CD4-positive, alpha-beta T cell treated with Interleukin-17A for 4 hours (primary cell): ENCODE results near the gene HARS2.
"Not testable (repeated sequence)": the region's sequence is repeated elsewhere in the genome, so short reads cannot be mapped to it uniquely, and the experiment has no call there.

Source experiments
- DNase-seq: peaks from one replicate; pipeline ENCODE4 v3.0.0-alpha.2; 2020; ENCODE audit warnings: mixed read lengths

Gene HARS2

GRCh38 chr5:140690941-140691924 is at the start of gene HARS2, which contains the start of gene HARS1:
HARS2 (plus strand) TSS chr5:140691455; CDS start chr5:140691649, 194 bp downstream.
HARS1 (minus strand) TSS chr5:140691370; CDS start chr5:140691304, 66 bp downstream.
- DNase-seq = peak; percentile 86

- no peak for DNase-seq
Measured at GRCh38 chr5:140641716-140642115, 49.5 kb upstream of the HARS2 start.

GRCh38 chr5:140642718-140643117 is 48.5 kb upstream of the HARS2 start:
- DNase-seq = no peak

GRCh38 chr5:140647042-140647419 is 44.2 kb upstream of the HARS2 start:
- no peak for DNase-seq

- DNase-seq = no peak
Measured at GRCh38 chr5:140658870-140659269, 32.4 kb upstream of the HARS2 start.

- DNase-seq = not testable (repeated sequence)
Measured at GRCh38 chr5:140660371-140660770, 30.9 kb upstream of the HARS2 start.

- DNase-seq = no peak
Measured at GRCh38 chr5:140664030-140664358, 27.3 kb upstream of the HARS2 start.

- peak; percentile 98 for DNase-seq
Measured at GRCh38 chr5:140664359-140665119, 26.7 kb upstream of the HARS2 start, which contains the start of gene WDR55. WDR55 (plus strand) TSS chr5:140664904; CDS start chr5:140664913, 9 bp downstream.

GRCh38 chr5:140671035-140671434 is 20.2 kb upstream of the HARS2 start:
- DNase-seq = not testable (repeated sequence)

- no peak for DNase-seq
Measured at GRCh38 chr5:140671472-140672125, 19.7 kb upstream of the HARS2 start.

GRCh38 chr5:140672455-140673186 is 18.6 kb upstream of the HARS2 start:
- DNase-seq = peak; percentile 37

GRCh38 chr5:140673187-140673976 is 17.9 kb upstream of the HARS2 start, which contains the start of gene DND1:
DND1 (minus strand) TSS chr5:140673576; CDS start chr5:140673542, 34 bp downstream.
- no peak for DNase-seq

GRCh38 chr5:140674211-140674610 is 17.0 kb upstream of the HARS2 start:
- no peak for DNase-seq

GRCh38 chr5:140674629-140675028 is 16.6 kb upstream of the HARS2 start:
- no peak for DNase-seq

- DNase-seq = no peak
Measured at GRCh38 chr5:140677947-140678346, 13.3 kb upstream of the HARS2 start.

- no peak for DNase-seq
Measured at GRCh38 chr5:140678993-140679392, 12.3 kb upstream of the HARS2 start.

GRCh38 chr5:140690376-140690932 is 801 bp upstream of the HARS2 start:
- DNase-seq = no peak

- DNase-seq = no peak
Measured at GRCh38 chr5:140694276-140694675, 3.0 kb downstream of the HARS2 start.

- DNase-seq = no peak
Measured at GRCh38 chr5:140696891-140697492, 5.7 kb downstream of the HARS2 start.
